ENCODE results near the gene STK10. TPM values are rescaled to one million over a fixed set of nuclear protein-coding genes. Genes with fewer than 3 reads are reported as not detected.

The STK10 gene
- total and polyA plus RNA-seq, 9 of the 15 experiments (the other 6 are each of a cell fraction or from before 2014, with no cell fraction given): 0.30 to 6.7 (median 2.4) TPM

DNA sequence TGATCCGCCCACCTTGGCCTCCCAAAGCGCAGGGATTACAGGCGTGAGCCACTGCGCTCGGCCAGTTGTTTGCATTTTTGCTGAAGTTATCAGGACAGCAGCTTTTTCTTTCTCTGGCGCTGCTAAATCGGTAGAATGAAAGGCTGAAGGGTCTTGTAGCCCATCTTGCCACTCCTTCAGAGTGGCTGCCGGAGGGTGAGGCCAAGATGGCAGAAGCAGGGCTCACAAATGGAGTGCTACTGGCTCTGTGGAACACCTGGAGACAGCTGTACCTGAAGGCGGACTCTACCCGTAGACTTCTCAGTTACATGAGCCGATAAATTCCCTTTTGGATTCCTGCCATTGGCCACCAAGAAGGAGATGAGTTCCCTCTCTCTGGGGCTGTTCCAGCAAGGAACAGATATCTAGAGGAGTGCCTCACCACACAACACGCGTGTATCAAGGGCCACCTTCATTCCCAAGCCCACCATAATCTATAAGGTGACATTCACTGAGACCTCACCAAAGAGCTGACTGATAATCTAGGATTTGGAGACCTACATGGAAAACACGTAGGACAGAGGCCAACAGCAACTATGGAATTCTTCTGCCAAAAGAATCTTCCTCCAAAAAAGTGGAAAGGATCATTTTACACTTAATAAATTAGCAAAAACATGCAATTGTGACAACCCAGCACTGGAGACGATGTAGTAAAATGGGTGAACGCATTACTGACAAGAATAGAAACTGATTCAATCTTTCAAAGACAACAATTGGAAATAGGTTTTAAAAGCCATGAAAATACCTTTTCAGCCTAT, 21.8 kb downstream of the STK10 start:
- Histone ChIP-seq H4K20me1 (replicated peaks; ENCODE audit: control insufficient read depth, insufficient read depth, low read length) (no peaks in the 10 kb centered on the region), H3K27me3 (ENCODE audit: control insufficient read depth in 2 of 2, insufficient read depth in 2 of 2, low read length in 2 of 2) (peaks cover 0 to 8% of the 10 kb centered on the region in 2 experiments; a peak in 3 of 5 replicates), H3K9me1 (ENCODE audit: control insufficient read depth, insufficient read depth, low read length) (peaks cover 4% of the 10 kb centered on the region), H3K79me2 (ENCODE audit: control insufficient read depth, insufficient read depth, low read length) (no peaks in the 10 kb centered on the region), H3K4me2 (ENCODE audit: insufficient read depth, low read length) (no peak overlapping the region), H3K4me1 (replicated peaks in 1 of 2; ENCODE audit: control insufficient read depth in 2 of 2, insufficient read depth in 2 of 2, low read length in 2 of 2) (peaks cover 0 to 10% of the 10 kb centered on the region in 2 experiments; a peak in 2 of 5 replicates), H3K9ac (ENCODE audit: insufficient read depth in 1 of 2, low read depth in 2 of 2, low read length in 2 of 2) (no peak overlapping the region), H3K27ac (ENCODE audit: extremely low read depth, low read depth, low read length) (no peak overlapping the region), H3K4me3 (no peak overlapping the region), H2AFZ (ENCODE audit: low read depth, low read length) (no peak overlapping the region), H3K9me3 (replicated peaks; ENCODE audit: control insufficient read depth, insufficient read depth, low read depth, low read length) (no peaks in the 10 kb centered on the region), H3K36me3 (ENCODE audit: control insufficient read depth, insufficient read depth, low read length) (no peaks in the 10 kb centered on the region)
- in situ Hi-C loops (cut with MboI) (no loop called here), intact Hi-C loops (cut with micrococcal nuclease) (no loop called here)
- no peak for TF ChIP-seq ZNF780A (CRISPR knock-in tag; IDR thresholded peaks at IDR 0.05)
- WGBS (ENCODE audit: insufficient coverage, low coverage, missing lambda C conversion rate): 68% methylated on average over 15 of the region's 16 CpGs
- BruUV-seq (replicated peaks): no TSS peak
- ATAC-seq (no peak), DNase-seq (ENCODE audit: extremely low read depth in 1 of 4, low spot score in 3 of 4) (no peak), FAIRE-seq (no peak)
- ChIA-PET POLR2A (no interaction called here), CTCF (ENCODE audit: low intra/inter-chr PET ratio) (no interaction called here)

- Histone ChIP-seq H2AFZ (ENCODE audit: low read depth, low read length) (no peak overlapping the region), H3K9me1 (ENCODE audit: control insufficient read depth, insufficient read depth, low read length) (peaks cover 4% of the 10 kb centered on the region), H3K9me3 (replicated peaks; ENCODE audit: control insufficient read depth, insufficient read depth, low read depth, low read length) (no peaks in the 10 kb centered on the region), H3K4me1 (replicated peaks in 1 of 2; ENCODE audit: control insufficient read depth in 2 of 2, insufficient read depth in 2 of 2, low read length in 2 of 2) (peaks cover 0 to 10% of the 10 kb centered on the region in 2 experiments; a peak in 2 of 5 replicates), H3K36me3 (ENCODE audit: control insufficient read depth, insufficient read depth, low read length) (no peaks in the 10 kb centered on the region), H3K4me3 (no peak overlapping the region), H3K27ac (ENCODE audit: extremely low read depth, low read depth, low read length) (no peak overlapping the region), H3K79me2 (ENCODE audit: control insufficient read depth, insufficient read depth, low read length) (no peaks in the 10 kb centered on the region), H3K9ac (ENCODE audit: insufficient read depth in 1 of 2, low read depth in 2 of 2, low read length in 2 of 2) (peak overlapping the region in 1 of 2 experiments; percentile 74; a peak in 1 of 4 replicates), H4K20me1 (replicated peaks; ENCODE audit: control insufficient read depth, insufficient read depth, low read length) (no peaks in the 10 kb centered on the region), H3K4me2 (ENCODE audit: insufficient read depth, low read length) (no peak overlapping the region), H3K27me3 (ENCODE audit: control insufficient read depth in 2 of 2, insufficient read depth in 2 of 2, low read length in 2 of 2) (peaks cover 0 to 3% of the 10 kb centered on the region in 2 experiments; a peak in 3 of 5 replicates)
- ATAC-seq (no peak), DNase-seq (ENCODE audit: extremely low read depth in 1 of 4, low spot score in 3 of 4) (no peak), FAIRE-seq (no peak)
- intact Hi-C loops (cut with micrococcal nuclease): no loop called here
- TF ChIP-seq MTA3 (IDR thresholded peaks at IDR 0.05; ENCODE audit: borderline replicate concordance) (no peak), REST (IDR thresholded peaks at IDR 0.05; ENCODE audit: borderline replicate concordance) (no peak), REST (CRISPR knock-in tag; IDR thresholded peaks at IDR 0.05; ENCODE audit: low read depth) (no peak), PHTF2 (CRISPR knock-in tag; IDR thresholded peaks at IDR 0.05) (no peak), CEBPB (tag; IDR thresholded peaks at IDR 0.05) (no peak)
- in situ Hi-C loops (cut with MboI): no loop called here
- ChIA-PET POLR2A (interaction anchor here (0.8 kb wide), 1 partner anchor 9 kb away, joined by 3 read pairs; no protein-coding TSS in a partner anchor), CTCF (ENCODE audit: low intra/inter-chr PET ratio) (no interaction called here)
- BruUV-seq (replicated peaks): no TSS peak
- 65% methylated on average over 5 of the region's 7 CpGs for WGBS (ENCODE audit: insufficient coverage, low coverage, missing lambda C conversion rate)
Measured at GRCh38 chr5:172165465-172165864, 22.6 kb downstream of the STK10 start.
